GM12878 (cell line): ENCODE data around the gene ITCH. TPM values are rescaled to one million over a fixed set of nuclear protein-coding genes. Genes with fewer than 3 reads are reported as not detected.

Source experiments
- ATAC-seq: fragments of 200-7000 bp; cut with Tn5 transposase; 3 replicates; pipeline ENCODE4 v1.9.1; 2020; ENCODE audit warnings: mild to moderate bottlenecking, moderate library complexity
- BruUV-seq: library from RNA; stranded (reverse); fragments of 400-500 nt; replicated peaks from 2 replicates; lab custom pipeline; 2021; lab: Mats Ljungman, UMichigan
- CTCF ChIA-PET: fragments of 300-600 bp; sonication (Branson Sonifier 250); formaldehyde crosslinking; extraction: SDS; loops from one replicate; lab custom pipeline; 2021; ENCODE audit warnings: inconsistent platforms; lab: Yijun Ruan, JAX
- POLR2A ChIA-PET: fragments of 350-600 bp; formaldehyde crosslinking; extraction: SDS; loops from one replicate; lab custom pipeline; 2021; ENCODE audit warnings: inconsistent platforms; lab: Charles Lee
- RAD21 ChIA-PET: fragments of 300-600 bp; sonication (Branson Sonifier 250); formaldehyde crosslinking; loops from one replicate; lab custom pipeline; 2023; ENCODE audit warnings: antibody characterized with exemption; ENCODE audit not compliant: unreplicated experiment; lab: Charles Lee
- SMC1A ChIA-PET: fragments of 300-600 bp; sonication (Branson Sonifier 250); formaldehyde crosslinking; loops from one replicate; lab custom pipeline; 2023; ENCODE audit not compliant: unreplicated experiment, uncharacterized antibody; lab: Charles Lee
- DNase-seq: peaks from one replicate; pipeline ENCODE4 v3.0.0-alpha.2; 2011; ENCODE audit warnings: low read depth, low spot score
- FAIRE-seq: peaks from 3 replicates; lab custom pipeline; 2011; peaks lifted over from hg19 to GRCh38; lab: Jason Lieb, UNC
- H2AFZ ChIP-seq: 2 replicates; pipeline ENCODE4 v1.6.0; 2011; ENCODE audit warnings: low read depth, low read length, control low read depth; ENCODE audit not compliant: control insufficient read depth
- H3K27ac ChIP-seq: 2 replicates; pipeline ENCODE4 v1.5.1; 2011; ENCODE audit warnings: control low read depth; ENCODE audit not compliant: control insufficient read depth, insufficient read depth
- H3K27me3 ChIP-seq, 2 experiments: replicated peaks in 1 of 2; 2 replicates each; pipeline versions ENCODE4 v1.6.0 to v1.6.1; 2011; ENCODE audit warnings: low read length in 1 of 2; ENCODE audit not compliant: control insufficient read depth in 2 of 2, insufficient read depth in 2 of 2
- H3K36me3 ChIP-seq, 2 experiments: 2 replicates each; pipeline ENCODE4 v1.5.1; 2011; ENCODE audit warnings: low read length in 1 of 2; ENCODE audit not compliant: control insufficient read depth in 2 of 2, insufficient read depth in 2 of 2
- H3K4me1 ChIP-seq: 2 replicates; pipeline ENCODE4 v1.6.1; 2011; ENCODE audit warnings: mild to moderate bottlenecking, low read length, moderate library complexity, mixed read lengths; ENCODE audit not compliant: control insufficient read depth, insufficient read depth
- H3K4me2 ChIP-seq: 2 replicates; pipeline ENCODE4 v1.6.0; 2011; ENCODE audit warnings: control low read depth; ENCODE audit not compliant: control insufficient read depth, insufficient read depth
- H3K4me3 ChIP-seq: fragments of 200-600 bp; sonication (generic); 2 replicates; pipeline ENCODE4 v1.5.1; 2016
- H3K79me2 ChIP-seq: 2 replicates; pipeline ENCODE4 v1.6.0; 2011; ENCODE audit warnings: low read length; ENCODE audit not compliant: control insufficient read depth, insufficient read depth
- H3K9ac ChIP-seq: 2 replicates; pipeline ENCODE4 v1.8.0; 2011; ENCODE audit warnings: low read length, control low read depth, mixed read lengths; ENCODE audit not compliant: control insufficient read depth, insufficient read depth
- H3K9me3 ChIP-seq: replicated peaks from 3 replicates; pipeline ENCODE4 v1.5.1; 2011; ENCODE audit warnings: mild to moderate bottlenecking, low read length; ENCODE audit not compliant: control insufficient read depth, insufficient read depth
- H4K20me1 ChIP-seq: 2 replicates; pipeline ENCODE4 v1.6.0; 2011; ENCODE audit not compliant: control insufficient read depth, insufficient read depth
- CBX5 ChIP-seq: sonication (generic); IDR thresholded peaks from 2 replicates; pipeline ENCODE4 v1.6.1; 2016; ENCODE audit warnings: low read depth, moderate library complexity, mild to moderate bottlenecking, inconsistent platforms
- CREB1 ChIP-seq: IDR thresholded peaks from 2 replicates; pipeline ENCODE4 v1.6.1; 2012; ENCODE audit warnings: low read depth, mild to moderate bottlenecking, inconsistent platforms
- E2F4 ChIP-seq: IDR thresholded peaks from 2 replicates; pipeline ENCODE4 v1.6.1; 2012; ENCODE audit warnings: low read depth, low read length, improper control_type of control experiment
- KLF5 ChIP-seq: fragments of 450-650 bp; IDR thresholded peaks from 2 replicates; pipeline ENCODE4 v1.6.1; 2014; ENCODE audit warnings: mild to moderate bottlenecking; ENCODE audit not compliant: partially characterized antibody
- LARP7 ChIP-seq: fragments of 450-650 bp; IDR thresholded peaks from 2 replicates; pipeline ENCODE4 v1.6.1; 2017; ENCODE audit warnings: mild to moderate bottlenecking
- MTA2 ChIP-seq: fragments of 450-650 bp; IDR thresholded peaks from 2 replicates; pipeline ENCODE4 v1.6.1; 2016; ENCODE audit warnings: low read depth, mild to moderate bottlenecking, moderate library complexity
- MXI1 ChIP-seq: fragments of 150-350 bp; IDR thresholded peaks from 2 replicates; pipeline ENCODE4 v1.6.1; 2011; ENCODE audit warnings: low read depth, mild to moderate bottlenecking, inconsistent platforms, low read length, improper control_type of control experiment
- PML ChIP-seq: IDR thresholded peaks from 2 replicates; pipeline ENCODE4 v1.6.1; 2012; ENCODE audit warnings: low read length, inconsistent platforms
- POU2F2 ChIP-seq: IDR thresholded peaks from 3 replicates; pipeline ENCODE4 v1.6.1; 2011; ENCODE audit warnings: low read depth, mild to moderate bottlenecking, low read length, borderline replicate concordance
- RBBP5 ChIP-seq: fragments of 200-600 bp; sonication (generic); conservative IDR thresholded peaks from 2 replicates; pipeline ENCODE4 v1.6.1; 2016
- RELB ChIP-seq: fragments of 450-650 bp; IDR thresholded peaks from 2 replicates; pipeline ENCODE4 v1.6.1; 2017; ENCODE audit warnings: low read depth, mild to moderate bottlenecking, moderate library complexity
- RUNX3 ChIP-seq: IDR thresholded peaks from 2 replicates; pipeline ENCODE4 v1.6.1; 2012; ENCODE audit warnings: low read length, inconsistent platforms
- SMAD1 ChIP-seq: fragments of 450-650 bp; IDR thresholded peaks from 2 replicates; pipeline ENCODE4 v1.6.1; 2018; ENCODE audit warnings: mild to moderate bottlenecking, low read depth; ENCODE audit not compliant: partially characterized antibody
- SPI1 ChIP-seq: IDR thresholded peaks from 2 replicates; pipeline ENCODE4 v1.6.1; 2011; ENCODE audit warnings: low read depth, mild to moderate bottlenecking, low read length, moderate library complexity, borderline replicate concordance; ENCODE audit not compliant: insufficient read depth
- ZNF207 ChIP-seq: fragments of 450-650 bp; IDR thresholded peaks from 2 replicates; pipeline ENCODE4 v1.6.1; 2014; ENCODE audit warnings: antibody characterized with exemption, mild to moderate bottlenecking, borderline replicate concordance
- ZNF687 ChIP-seq: fragments of 450-650 bp; IDR thresholded peaks from 2 replicates; pipeline ENCODE4 v1.6.1; 2017; ENCODE audit warnings: mild to moderate bottlenecking, moderate library complexity
- WGBS: methylation state at CpG from one replicate; pipeline ENCODE4 v1.1.6; 2016; ENCODE audit warnings: low lambda C conversion rate; ENCODE audit not compliant: insufficient replicate concordance, insufficient coverage; ENCODE audit errors: missing lambda C conversion rate; 5-methylcytosine and 5-hydroxymethylcytosine counted together
- in situ Hi-C: fragments of 300-500 bp; cut with MboI; formaldehyde crosslinking; loops from 9 replicates; pipeline ENCODE4 v1.14.3; 2018; ENCODE audit warnings: mixed read lengths
- intact Hi-C: fragments of 100-400 bp; cut with micrococcal nuclease; formaldehyde crosslinking; loops from one replicate; pipeline ENCODE4 v1.14.2; 2022; ENCODE audit not compliant: unreplicated experiment
- polyA plus RNA-seq, 11 experiments: library from polyadenylated mRNA; depleted of rRNA in 4 of 11; unstranded in 6 of 11; stranded (reverse) in 5 of 11; fragments of >200 nt; fragmentation: Nextera tagmentation in 4 of 11; fragmentation: Illumina TruSeq in 1 of 11; extraction: Ambion mirVana in 4 of 11; extraction: Trizol in 1 of 11; gene quantifications; 1 replicate in 1 of 11; 2 replicates in 10 of 11; pipeline versions ENCODE4 v1.2.1 to v1.2.3, GENCODE V29; 2011 to 2016; ENCODE audit warnings: inconsistent platforms in 2 of 11, missing spikeins in 2 of 11, low read depth in 1 of 11
- total RNA-seq, 4 experiments: library from RNA; depleted of rRNA in 3 of 4; stranded (reverse); fragments of >200 nt in 3 of 4; fragmentation: Illumina TruSeq in 1 of 4; extraction: Trizol in 1 of 4; gene quantifications; 2 replicates each; pipeline versions ENCODE4 v1.2.1 to v1.2.3, GENCODE V29; 2013 to 2021

The ITCH gene
- total and polyA plus RNA-seq, 10 of the 15 experiments (the other 5 are each of a cell fraction or from before 2014, with no cell fraction given): 7.5 to 46.1 (median 21.5) TPM

- FAIRE-seq (peak; percentile 94), ATAC-seq (no peak), DNase-seq (no peak)
- no peaks in the 10 kb centered on the region for H4K20me1 ChIP-seq
- in situ Hi-C loops: loop anchor here (5.0 kb wide), 1 partner anchor 203 kb away; no protein-coding TSS in a partner anchor
- peak overlapping the region; percentile 89 for H3K4me2 ChIP-seq
- intact Hi-C loops: loop anchor here (5.0 kb wide), 2 partner anchors 38 to 148 kb away; no protein-coding TSS in a partner anchor
- H3K9ac ChIP-seq: peak overlapping the region; percentile 86
- H3K9me3 ChIP-seq: no peaks in the 10 kb centered on the region
- ChIA-PET POLR2A (interaction anchor here (0.9 to 2.7 kb wide), 7 partner anchors 26 to 214 kb away, joined by 3 to 21 read pairs (median 4); partner anchors contain the start of genes AHCY and ITCH), RAD21 (interaction anchor here (0.6 to 5.0 kb wide), 14 partner anchors 23 to 255 kb away, joined by 3 to 45 read pairs (median 5); partner anchors contain the start of genes AHCY, ITCH and TP53INP2), CTCF (interaction anchor here (0.8 to 5.3 kb wide), 13 partner anchors 20 to 257 kb away, joined by 3 to 61 read pairs (median 4); partner anchors contain the start of gene ITCH), SMC1A (interaction anchor here (0.9 to 4.3 kb wide), 11 partner anchors 10 to 258 kb away, joined by 3 to 35 read pairs (median 5); partner anchors contain the start of gene TP53INP2)
- peak overlapping the region; percentile 78 for H3K27ac ChIP-seq
- H3K4me3 ChIP-seq: peak overlapping the region; percentile 82
- H3K4me1 ChIP-seq: peaks cover 7% of the 10 kb centered on the region; the same call in 1 of the 2 replicates
- peaks cover 28% of the 10 kb centered on the region for H3K79me2 ChIP-seq
- TSS peak; percentile 84 for BruUV-seq
- peaks cover 0 to 2% of the 10 kb centered on the region in 2 experiments; a peak in 1 of 4 replicates for H3K36me3 ChIP-seq
- whole genome bisulfite sequencing: 17% methylated on average over 19 of the region's 19 CpGs
- H2AFZ ChIP-seq: peak overlapping the region; percentile 74
- no peaks in the 10 kb centered on the region for H3K27me3 ChIP-seq
- no peak for TF ChIP-seq MTA2
- no peak for TF ChIP-seq CREB1
- TF ChIP-seq ZNF687: peak; percentile 27; the same call in 1 of the 2 replicates
- no peak for TF ChIP-seq RBBP5
- TF ChIP-seq E2F4: no peak
- TF ChIP-seq ZNF207: 0 out of 2 replicates have a peak, but pooled peaks have one; percentile 11
- peak; percentile 65; the same call in 1 of the 2 replicates for TF ChIP-seq RELB
- peak; percentile 15 for TF ChIP-seq KLF5
- peak; percentile 15 for TF ChIP-seq SMAD1
- no peak for TF ChIP-seq SPI1
- TF ChIP-seq LARP7: peak; percentile 14; the same call in 1 of the 2 replicates
- TF ChIP-seq RUNX3: peak; percentile 4; the same call in 1 of the 2 replicates
- 0 out of 3 replicates have a peak, but pooled peaks have one; percentile 6 for TF ChIP-seq POU2F2
- no peak for TF ChIP-seq CBX5
- 0 out of 2 replicates have a peak, but pooled peaks have one; percentile 18 for TF ChIP-seq PML
- TF ChIP-seq MXI1: 0 out of 2 replicates have a peak, but pooled peaks have one; percentile 27
Measured at GRCh38 chr20:34514897-34515483, 151.9 kb downstream of the ITCH start.
